ENCODE data around the gene RARG.

RARG gene

DNA sequence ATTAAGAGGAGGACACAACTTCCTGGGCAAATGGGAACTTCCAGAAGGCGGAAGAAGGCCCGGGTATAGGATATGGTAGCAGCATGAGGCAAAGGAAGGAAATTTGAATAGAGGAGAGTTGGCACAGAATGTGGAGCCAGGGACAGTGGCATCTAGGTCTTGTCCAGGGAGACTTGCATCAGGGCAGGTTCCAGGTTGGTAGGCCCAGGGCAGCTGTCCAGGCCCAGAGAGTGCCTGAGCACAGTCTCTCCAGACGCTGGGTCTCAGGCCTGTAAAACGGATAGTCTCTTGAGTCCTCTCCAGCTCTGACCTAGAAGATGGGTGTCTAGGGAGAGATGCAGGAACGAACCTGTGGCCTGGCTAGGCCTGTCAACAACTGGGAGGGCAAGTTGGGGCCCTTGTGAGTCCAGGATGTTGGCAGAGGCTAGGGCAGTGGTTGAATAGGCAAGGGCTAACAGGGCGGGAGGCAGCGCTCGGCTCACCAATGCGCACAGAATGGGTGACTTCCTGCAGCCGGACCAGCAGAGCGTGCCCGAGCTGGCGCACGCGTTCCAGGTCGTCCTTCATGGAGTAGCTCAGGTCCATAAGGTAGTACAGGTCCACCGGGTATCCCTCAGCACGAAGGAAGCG, 34.9 kb downstream of the RARG start:
- ATAC-seq: no peak; the same call in 1 of the 3 replicates
- TF ChIP-seq CSDC2 (CRISPR knock-in tag; IDR thresholded peaks at IDR 0.05): no peak
- TF ChIP-seq, protein P1, sequence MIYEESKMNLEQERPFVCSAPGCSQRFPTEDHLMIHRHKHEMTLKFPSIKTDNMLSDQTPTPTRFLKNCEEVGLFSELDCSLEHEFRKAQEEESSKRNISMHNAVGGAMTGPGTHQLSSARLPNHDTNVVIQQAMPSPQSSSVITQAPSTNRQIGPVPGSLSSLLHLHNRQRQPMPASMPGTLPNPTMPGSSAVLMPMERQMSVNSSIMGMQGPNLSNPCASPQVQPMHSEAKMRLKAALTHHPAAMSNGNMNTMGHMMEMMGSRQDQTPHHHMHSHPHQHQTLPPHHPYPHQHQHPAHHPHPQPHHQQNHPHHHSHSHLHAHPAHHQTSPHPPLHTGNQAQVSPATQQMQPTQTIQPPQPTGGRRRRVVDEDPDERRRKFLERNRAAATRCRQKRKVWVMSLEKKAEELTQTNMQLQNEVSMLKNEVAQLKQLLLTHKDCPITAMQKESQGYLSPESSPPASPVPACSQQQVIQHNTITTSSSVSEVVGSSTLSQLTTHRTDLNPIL (CRISPR knock-in tag; IDR thresholded peaks at IDR 0.05; ENCODE audit: low read depth): no peak
- TF ChIP-seq ISL1 (CRISPR knock-in tag; IDR thresholded peaks at IDR 0.05): no peak
- TF ChIP-seq, protein P2, sequence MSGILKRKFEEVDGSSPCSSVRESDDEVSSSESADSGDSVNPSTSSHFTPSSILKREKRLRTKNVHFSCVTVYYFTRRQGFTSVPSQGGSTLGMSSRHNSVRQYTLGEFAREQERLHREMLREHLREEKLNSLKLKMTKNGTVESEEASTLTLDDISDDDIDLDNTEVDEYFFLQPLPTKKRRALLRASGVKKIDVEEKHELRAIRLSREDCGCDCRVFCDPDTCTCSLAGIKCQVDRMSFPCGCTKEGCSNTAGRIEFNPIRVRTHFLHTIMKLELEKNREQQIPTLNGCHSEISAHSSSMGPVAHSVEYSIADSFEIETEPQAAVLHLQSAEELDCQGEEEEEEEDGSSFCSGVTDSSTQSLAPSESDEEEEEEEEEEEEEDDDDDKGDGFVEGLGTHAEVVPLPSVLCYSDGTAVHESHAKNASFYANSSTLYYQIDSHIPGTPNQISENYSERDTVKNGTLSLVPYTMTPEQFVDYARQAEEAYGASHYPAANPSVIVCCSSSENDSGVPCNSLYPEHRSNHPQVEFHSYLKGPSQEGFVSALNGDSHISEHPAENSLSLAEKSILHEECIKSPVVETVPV (CRISPR knock-in tag; IDR thresholded peaks at IDR 0.05): no peak
- no peak for TF ChIP-seq OSR1 (CRISPR knock-in tag; IDR thresholded peaks at IDR 0.05)
- no peak for TF ChIP-seq ZNF8 (CRISPR knock-in tag; IDR thresholded peaks at IDR 0.05)
- TF ChIP-seq ARNTL (CRISPR knock-in tag; IDR thresholded peaks at IDR 0.05; ENCODE audit: borderline replicate concordance, low read depth): no peak
- TF ChIP-seq TCF4 (CRISPR knock-in tag; IDR thresholded peaks at IDR 0.05; ENCODE audit: borderline replicate concordance): no peak
- TF ChIP-seq PPARA (CRISPR knock-in tag; IDR thresholded peaks at IDR 0.05; ENCODE audit: borderline replicate concordance): no peak
- no peak for TF ChIP-seq ZFP30 (CRISPR knock-in tag; IDR thresholded peaks at IDR 0.05)
- TF ChIP-seq GLIS3 (CRISPR knock-in tag; IDR thresholded peaks at IDR 0.05): no peak
- TF ChIP-seq, protein P3, sequence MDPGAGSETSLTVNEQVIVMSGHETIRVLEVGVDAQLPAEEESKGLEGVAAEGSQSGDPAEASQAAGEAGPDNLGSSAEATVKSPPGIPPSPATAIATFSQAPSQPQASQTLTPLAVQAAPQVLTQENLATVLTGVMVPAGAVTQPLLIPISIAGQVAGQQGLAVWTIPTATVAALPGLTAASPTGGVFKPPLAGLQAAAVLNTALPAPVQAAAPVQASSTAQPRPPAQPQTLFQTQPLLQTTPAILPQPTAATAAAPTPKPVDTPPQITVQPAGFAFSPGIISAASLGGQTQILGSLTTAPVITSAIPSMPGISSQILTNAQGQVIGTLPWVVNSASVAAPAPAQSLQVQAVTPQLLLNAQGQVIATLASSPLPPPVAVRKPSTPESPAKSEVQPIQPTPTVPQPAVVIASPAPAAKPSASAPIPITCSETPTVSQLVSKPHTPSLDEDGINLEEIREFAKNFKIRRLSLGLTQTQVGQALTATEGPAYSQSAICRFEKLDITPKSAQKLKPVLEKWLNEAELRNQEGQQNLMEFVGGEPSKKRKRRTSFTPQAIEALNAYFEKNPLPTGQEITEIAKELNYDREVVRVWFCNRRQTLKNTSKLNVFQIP (CRISPR knock-in tag; IDR thresholded peaks at IDR 0.05; ENCODE audit: borderline replicate concordance, low read depth): no peak

DNA sequence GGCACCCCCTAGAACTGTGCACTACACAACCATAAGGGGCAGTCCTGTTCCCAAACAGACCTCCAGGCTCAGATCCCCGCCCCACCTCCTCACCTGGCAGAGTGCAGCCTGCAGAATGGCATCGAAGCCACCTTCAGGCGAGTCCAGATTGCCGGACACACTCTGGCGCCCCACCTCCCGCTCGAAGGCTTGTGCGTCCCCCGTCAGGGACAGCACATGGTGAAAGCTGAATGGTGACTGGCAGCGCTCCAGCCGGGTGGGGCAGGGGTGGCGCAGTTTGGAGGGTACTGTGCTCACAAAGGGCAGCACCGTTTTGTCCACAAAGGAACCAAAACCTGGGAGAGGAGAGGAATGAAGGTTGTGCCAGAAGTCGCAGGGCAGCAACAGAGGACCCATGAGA, 35.5 kb downstream of the RARG start:
- TF ChIP-seq, protein P4, sequence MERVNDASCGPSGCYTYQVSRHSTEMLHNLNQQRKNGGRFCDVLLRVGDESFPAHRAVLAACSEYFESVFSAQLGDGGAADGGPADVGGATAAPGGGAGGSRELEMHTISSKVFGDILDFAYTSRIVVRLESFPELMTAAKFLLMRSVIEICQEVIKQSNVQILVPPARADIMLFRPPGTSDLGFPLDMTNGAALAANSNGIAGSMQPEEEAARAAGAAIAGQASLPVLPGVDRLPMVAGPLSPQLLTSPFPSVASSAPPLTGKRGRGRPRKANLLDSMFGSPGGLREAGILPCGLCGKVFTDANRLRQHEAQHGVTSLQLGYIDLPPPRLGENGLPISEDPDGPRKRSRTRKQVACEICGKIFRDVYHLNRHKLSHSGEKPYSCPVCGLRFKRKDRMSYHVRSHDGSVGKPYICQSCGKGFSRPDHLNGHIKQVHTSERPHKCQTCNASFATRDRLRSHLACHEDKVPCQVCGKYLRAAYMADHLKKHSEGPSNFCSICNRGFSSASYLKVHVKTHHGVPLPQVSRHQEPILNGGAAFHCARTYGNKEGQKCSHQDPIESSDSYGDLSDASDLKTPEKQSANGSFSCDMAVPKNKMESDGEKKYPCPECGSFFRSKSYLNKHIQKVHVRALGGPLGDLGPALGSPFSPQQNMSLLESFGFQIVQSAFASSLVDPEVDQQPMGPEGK (CRISPR knock-in tag; IDR thresholded peaks at IDR 0.05; ENCODE audit: borderline replicate concordance): no peak
- no peak for TF ChIP-seq SNAI2 (CRISPR knock-in tag; IDR thresholded peaks at IDR 0.05)
- no peak for TF ChIP-seq ZFP30 (CRISPR knock-in tag; IDR thresholded peaks at IDR 0.05)
- TF ChIP-seq ESRRG (CRISPR knock-in tag; IDR thresholded peaks at IDR 0.05): no peak
- TF ChIP-seq, protein P1 (CRISPR knock-in tag; IDR thresholded peaks at IDR 0.05; ENCODE audit: low read depth): no peak
- TF ChIP-seq ARNTL (CRISPR knock-in tag; IDR thresholded peaks at IDR 0.05; ENCODE audit: borderline replicate concordance, low read depth): no peak
- TF ChIP-seq GLIS3 (CRISPR knock-in tag; IDR thresholded peaks at IDR 0.05): no peak
- TF ChIP-seq ZC3H10 (CRISPR knock-in tag; IDR thresholded peaks at IDR 0.05): no peak
- TF ChIP-seq TCF4 (CRISPR knock-in tag; IDR thresholded peaks at IDR 0.05; ENCODE audit: borderline replicate concordance): no peak
- no peak for TF ChIP-seq ZNF70 (CRISPR knock-in tag; IDR thresholded peaks at IDR 0.05)
- TF ChIP-seq, protein P5, sequence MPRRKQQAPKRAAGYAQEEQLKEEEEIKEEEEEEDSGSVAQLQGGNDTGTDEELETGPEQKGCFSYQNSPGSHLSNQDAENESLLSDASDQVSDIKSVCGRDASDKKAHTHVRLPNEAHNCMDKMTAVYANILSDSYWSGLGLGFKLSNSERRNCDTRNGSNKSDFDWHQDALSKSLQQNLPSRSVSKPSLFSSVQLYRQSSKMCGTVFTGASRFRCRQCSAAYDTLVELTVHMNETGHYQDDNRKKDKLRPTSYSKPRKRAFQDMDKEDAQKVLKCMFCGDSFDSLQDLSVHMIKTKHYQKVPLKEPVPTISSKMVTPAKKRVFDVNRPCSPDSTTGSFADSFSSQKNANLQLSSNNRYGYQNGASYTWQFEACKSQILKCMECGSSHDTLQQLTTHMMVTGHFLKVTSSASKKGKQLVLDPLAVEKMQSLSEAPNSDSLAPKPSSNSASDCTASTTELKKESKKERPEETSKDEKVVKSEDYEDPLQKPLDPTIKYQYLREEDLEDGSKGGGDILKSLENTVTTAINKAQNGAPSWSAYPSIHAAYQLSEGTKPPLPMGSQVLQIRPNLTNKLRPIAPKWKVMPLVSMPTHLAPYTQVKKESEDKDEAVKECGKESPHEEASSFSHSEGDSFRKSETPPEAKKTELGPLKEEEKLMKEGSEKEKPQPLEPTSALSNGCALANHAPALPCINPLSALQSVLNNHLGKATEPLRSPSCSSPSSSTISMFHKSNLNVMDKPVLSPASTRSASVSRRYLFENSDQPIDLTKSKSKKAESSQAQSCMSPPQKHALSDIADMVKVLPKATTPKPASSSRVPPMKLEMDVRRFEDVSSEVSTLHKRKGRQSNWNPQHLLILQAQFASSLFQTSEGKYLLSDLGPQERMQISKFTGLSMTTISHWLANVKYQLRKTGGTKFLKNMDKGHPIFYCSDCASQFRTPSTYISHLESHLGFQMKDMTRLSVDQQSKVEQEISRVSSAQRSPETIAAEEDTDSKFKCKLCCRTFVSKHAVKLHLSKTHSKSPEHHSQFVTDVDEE (CRISPR knock-in tag; IDR thresholded peaks at IDR 0.05): no peak
- no peak for ATAC-seq

Measured in SK-N-SH treated with all-trans-retinoic acid at 6 μM for 48 hours (cell line).